Skin epidermis (tissue), 12 donors: Measurements from ENCODE around the gene SNRNP40.

Experiments used
- H3K27ac ChIP-seq, 21 experiments: fragments of 200-600 bp; sonication (generic) in 11 of 21; one replicate each; pipeline ENCODE4 v1.5.0; 2020; ENCODE audit warnings: mild to moderate bottlenecking in 3 of 21, inconsistent platforms in 2 of 21, moderate library complexity in 2 of 21
- H3K4me3 ChIP-seq, 7 experiments: fragments of 200-600 bp; sonication (generic) in 2 of 7; one replicate each; pipeline ENCODE4 v1.5.0; 2020; ENCODE audit warnings: inconsistent platforms in 2 of 7, mild to moderate bottlenecking in 2 of 7, moderate library complexity in 1 of 7

Gene SNRNP40

DNA sequence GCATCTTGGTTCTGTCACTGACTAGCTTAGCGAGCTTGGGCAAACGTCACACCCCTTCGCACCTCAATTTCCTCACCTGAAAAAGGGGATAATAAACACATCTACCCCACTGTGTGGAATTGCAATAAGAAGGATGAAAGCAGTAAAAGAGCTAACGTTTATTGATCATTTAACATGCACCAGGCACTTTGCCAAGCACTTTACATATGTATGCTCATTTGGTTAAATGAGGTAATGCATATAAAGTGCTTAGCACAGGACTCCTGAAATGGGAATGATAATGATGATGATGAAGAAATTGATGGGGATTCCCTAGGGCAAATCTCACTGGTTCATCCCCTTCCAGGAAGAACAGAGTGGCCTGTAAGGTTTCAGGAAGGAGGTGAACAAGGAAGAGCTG, 61.7 kb downstream of the SNRNP40 start:
- no peak overlapping the region for H3K27ac ChIP-seq
- no peak overlapping the region for H3K4me3 ChIP-seq

DNA sequence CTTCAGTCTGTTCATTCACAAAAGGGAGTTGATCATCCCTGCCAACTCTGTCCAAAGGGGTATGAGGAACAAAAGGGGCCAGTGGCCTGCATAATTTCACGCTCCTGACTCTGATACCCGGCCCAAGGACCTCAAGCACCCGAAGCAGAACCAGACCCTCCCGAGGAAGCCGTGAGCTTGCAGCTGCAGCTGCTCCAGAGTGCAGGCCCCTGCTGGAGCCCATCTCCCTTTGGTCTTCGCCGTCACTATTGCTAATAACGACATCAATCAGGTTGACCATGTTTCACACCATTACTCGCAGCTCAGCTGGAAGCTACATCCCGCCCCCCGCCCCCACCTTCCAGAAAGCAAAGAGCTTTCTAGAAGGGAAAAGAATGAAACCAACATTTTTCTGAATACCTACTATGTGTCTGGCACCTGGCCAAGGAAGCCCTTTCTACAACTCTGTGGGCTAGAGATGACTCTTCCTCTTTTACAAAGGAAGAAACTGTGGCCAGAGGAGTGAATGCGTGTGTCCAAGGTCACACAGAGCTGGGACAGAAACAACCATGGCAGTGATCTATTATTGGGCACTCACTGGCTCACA, 62.4 kb downstream of the SNRNP40 start:
- H3K4me3 ChIP-seq: no peak overlapping the region

DNA sequence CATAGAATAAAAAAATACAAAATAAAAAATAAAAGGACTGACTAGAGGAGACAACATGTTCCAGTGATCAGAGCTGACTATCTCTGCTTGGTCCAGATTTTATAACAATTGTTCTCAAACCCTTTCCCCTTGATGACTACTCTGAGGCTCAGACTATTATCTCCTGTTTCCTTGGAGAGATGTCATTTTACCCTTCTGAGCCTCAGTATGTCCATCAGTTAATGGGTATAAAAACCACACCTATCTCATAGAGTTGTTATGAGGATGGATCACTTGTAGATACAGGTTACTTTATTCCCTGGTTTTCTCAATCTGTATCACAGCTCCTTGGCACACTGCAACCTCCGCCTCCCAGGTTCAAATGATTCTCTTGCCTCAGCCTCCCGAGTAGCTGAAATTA, 63.9 kb downstream of the SNRNP40 start:
- H3K27ac ChIP-seq: no peak overlapping the region
- H3K4me3 ChIP-seq: no peak overlapping the region

More for the DNA sequence above, 62.4 kb downstream of the SNRNP40 start:
- H3K27ac ChIP-seq: no peak overlapping the region

DNA sequence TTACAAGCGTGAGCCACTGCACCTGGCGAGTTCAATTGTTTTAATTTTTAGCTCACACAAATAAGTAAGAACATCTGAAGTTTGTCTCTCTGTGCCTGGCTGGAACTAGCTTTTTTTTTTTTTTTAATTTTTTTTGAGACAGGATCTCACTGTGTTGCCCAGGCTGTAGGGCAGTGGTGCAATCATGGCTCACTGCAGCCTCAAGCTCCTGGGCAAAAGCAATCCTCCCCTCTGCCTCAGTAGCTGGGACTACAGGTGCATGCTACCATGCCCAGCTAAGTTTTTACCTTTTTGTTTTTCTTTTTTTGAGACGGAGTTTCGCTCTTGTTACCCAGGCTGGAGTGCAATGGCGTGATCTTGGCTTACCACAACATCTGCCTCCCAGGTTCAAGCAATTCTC, 64.8 kb downstream of the SNRNP40 start:
- no peak overlapping the region for H3K27ac ChIP-seq
- no peak overlapping the region for H3K4me3 ChIP-seq

DNA sequence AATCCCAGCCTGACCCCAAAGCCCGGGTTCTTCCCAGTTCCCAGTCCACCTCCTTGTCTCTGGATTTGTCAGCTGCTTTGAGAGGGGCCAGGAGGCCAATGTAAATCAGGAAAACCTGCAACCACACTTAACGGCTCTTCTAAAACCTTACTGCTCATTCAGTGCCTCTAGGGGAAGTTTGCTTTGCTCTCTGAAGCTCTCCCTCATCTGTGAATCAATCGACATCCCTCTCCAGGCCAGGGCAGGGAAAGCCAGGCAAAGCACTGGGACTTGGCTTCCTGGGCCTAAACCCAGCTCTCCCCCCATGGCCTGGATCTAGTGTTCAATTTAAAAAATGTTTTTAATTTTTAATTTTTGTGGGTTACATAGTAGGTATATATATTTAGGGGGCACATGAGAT, 66.2 kb downstream of the SNRNP40 start:
- Histone ChIP-seq H3K4me3 (no peak overlapping the region), H3K27ac (no peak overlapping the region)

DNA sequence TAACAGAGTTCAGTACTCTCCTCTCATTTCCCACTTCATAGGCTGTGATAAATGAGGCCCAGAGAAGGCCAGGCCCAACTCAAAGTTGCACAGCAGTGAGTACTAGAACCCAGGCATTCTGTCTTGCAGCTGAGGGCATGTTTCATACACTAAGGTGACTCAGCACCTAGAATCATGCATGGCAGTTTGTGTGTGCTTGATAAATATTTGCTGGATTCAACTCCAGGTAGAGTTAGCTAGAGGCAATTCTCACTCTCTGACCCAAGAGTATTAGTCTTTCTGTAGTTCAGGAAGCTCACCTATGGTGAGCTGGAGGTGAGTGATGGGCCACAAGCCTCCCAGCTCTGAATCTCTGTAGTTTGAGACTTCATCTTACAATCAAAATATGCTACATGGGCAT, 67.6 kb downstream of the SNRNP40 start:
- no peak overlapping the region for H3K4me3 ChIP-seq
- no peak overlapping the region for H3K27ac ChIP-seq

DNA sequence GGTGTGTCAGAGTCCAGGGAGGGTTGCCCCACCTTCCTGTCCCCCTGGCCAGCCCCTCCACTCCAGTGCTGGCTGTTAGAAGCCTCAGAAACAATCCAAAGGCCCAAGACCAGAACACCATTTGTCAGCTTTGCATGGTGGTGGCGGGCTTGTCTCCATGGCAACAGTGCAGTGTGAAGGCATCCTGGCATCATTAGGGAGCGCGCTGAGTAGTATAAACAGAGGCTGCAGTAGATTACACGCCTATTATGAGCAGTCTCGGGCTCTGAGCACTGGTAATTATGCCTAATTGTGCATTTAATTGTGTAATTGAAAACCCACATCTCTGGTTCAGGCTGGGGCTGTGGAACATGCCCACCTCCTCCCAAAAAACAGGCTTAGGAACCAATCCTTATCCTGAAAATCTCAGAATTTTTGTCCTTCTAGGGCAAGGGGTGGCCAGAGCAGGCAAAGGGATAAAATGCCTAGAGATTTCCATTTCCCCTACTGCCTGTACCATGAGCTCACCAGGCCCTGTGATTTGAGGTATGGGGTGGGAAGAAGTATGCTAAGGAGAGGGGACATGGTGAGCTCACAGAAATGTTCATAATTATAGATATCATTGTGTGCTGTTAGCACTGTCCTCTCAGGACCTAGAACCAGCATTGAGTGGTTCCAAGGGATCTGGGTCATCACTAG, 68.6 kb downstream of the SNRNP40 start:
- H3K4me3 ChIP-seq: no peak overlapping the region
- no peak overlapping the region for H3K27ac ChIP-seq

DNA sequence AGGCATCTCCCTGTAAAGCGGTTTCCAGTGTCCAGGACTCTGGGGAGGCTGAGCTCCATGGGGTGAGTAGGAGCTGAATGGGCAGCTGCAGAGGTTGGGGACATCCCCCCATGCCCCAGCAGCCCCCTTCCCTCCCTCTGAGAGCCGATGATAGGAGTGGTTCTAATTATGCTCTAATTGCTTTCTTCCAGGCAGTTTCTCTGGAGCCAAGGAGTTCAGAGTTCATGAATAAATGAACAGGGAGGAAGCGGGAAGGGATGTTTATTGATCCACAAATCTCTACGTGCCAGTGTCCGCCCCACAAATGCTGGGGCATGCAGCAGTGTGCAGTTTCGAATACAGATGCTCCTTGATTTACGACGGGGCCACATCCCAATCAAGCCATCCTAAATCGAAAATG, 72.5 kb downstream of the SNRNP40 start:
- Histone ChIP-seq H3K4me3 (no peak overlapping the region), H3K27ac (no peak overlapping the region)

DNA sequence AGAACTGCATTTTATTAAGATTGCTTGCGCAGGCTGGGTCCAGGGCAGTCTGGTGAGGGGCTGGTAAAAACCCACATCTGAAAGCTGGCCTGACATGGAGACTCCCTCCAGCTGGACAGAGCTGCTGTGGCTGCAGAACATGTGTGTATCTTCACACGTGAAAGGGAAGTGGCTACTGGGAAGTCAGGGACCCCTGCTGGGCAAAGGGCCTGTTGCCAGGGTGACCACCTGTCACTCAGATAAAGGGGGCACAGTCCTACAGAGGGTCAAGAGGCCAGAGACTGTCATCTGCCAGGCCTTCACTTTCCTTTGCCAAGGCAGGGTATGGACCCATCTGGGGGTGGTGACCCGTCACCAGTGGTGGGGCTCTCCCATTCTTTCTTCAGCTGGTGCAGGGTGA, 74.4 kb downstream of the SNRNP40 start:
- no peak overlapping the region for H3K4me3 ChIP-seq
- no peak overlapping the region for H3K27ac ChIP-seq

DNA sequence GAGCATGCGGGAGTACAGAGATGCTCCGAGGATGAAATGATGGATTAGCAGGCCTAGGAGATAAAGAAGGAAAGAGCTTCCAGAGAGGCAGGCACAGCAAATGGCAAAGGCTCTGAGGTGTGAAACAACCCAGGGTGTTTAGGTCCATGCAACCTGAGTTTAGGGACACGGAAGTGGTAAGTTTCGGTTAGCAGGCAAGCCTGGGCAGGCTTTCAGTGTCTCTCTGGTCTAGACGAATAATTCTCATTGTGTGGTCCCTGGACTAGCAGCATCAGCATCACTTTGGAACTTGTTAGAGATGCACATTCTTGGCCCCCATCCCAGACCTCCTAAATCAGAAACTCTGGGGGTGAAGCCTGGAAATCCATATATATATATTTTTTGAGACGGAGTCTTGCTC, 75.5 kb downstream of the SNRNP40 start:
- Histone ChIP-seq H3K4me3 (no peak overlapping the region), H3K27ac (no peak overlapping the region)

DNA sequence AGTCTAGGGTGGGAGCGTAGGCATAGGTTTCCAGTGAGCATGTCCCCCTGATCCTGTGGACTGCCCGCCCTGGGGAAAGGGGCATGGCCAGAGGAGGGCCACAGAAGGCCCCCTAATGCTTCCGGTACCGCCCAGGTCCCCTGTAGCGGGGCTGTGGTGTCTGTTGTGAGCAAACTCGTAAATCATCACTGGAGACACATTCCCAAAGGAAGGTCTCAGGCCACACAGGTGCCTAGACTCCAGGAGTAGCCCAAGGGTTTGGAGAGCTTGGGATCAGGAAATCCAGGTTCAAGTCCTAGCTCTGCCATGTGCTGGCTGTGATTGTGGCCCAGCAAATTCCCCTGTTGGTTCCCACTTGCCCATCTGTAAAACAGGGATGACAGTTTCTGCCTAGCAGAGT, 77.1 kb downstream of the SNRNP40 start:
- Histone ChIP-seq H3K4me3 (no peak overlapping the region), H3K27ac (no peak overlapping the region)

DNA sequence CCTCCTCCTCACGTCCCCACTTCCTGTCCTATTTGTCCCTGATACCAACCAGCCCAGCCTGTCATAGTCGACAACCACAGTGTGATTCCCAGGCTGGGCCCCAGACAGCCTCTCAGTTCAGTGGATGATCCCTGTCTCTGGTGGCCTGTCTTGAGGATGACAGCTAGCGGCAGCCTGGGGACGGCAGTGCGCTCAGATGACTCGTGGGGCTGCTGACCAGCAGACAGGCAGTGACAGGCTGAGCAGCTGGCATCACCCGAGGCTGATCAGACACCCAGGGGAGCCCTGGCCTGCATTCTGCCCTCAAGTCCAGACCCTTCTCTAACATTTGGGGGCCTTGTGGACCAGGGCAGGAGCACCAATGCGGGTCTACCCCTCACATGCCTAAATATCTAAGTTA, 77.9 kb downstream of the SNRNP40 start:
- Histone ChIP-seq H3K27ac (no peak overlapping the region), H3K4me3 (no peak overlapping the region)

DNA sequence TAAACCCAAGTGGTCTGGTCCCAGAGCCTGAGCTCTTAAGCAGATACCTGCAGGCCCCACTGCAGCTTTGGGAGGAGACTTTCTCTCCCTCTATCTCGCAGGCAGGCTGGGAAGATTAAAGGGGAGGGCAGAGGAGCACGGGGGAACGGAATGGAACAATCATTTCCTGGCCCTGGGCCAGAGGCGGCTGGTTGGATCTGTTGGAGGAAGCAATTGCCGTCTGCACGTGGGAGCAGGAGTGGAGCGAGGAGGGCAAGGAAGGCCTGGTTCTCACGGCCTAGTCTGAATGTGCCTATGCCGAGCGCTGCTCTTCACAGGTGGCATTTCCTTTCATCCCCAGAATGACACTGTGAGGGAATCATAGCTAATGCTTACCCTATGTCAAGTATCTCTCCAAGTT, 80.6 kb downstream of the SNRNP40 start:
- no peak overlapping the region for H3K27ac ChIP-seq

DNA sequence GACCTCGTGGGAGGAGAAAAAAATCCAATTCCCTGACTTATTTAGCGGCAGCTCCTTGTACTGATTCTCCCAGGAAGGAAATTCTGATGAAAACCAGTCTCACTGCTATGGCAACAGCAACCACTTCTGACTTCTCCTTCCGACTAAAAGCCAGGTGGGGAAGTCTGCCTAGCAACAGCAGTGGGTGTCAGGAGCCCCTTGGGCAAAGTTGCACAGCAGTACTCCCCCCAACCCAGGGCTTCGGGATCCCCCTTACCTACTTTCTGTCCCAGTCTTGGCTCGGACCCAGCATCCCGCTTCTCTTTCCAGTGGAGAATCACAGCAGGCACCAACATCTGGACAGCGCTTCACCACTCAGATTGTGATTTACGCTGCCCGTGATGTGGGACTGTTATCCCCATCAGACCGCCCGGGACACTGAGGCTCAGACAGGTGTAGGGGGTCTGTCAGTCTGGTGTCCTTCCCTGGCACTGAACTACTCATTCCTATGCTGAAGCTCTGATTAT, 81.5 kb downstream of the SNRNP40 start:
- H3K4me3 ChIP-seq: no peak overlapping the region
- H3K27ac ChIP-seq: no peak overlapping the region

More for the DNA sequence above, 80.6 kb downstream of the SNRNP40 start:
- no peak overlapping the region for H3K4me3 ChIP-seq

DNA sequence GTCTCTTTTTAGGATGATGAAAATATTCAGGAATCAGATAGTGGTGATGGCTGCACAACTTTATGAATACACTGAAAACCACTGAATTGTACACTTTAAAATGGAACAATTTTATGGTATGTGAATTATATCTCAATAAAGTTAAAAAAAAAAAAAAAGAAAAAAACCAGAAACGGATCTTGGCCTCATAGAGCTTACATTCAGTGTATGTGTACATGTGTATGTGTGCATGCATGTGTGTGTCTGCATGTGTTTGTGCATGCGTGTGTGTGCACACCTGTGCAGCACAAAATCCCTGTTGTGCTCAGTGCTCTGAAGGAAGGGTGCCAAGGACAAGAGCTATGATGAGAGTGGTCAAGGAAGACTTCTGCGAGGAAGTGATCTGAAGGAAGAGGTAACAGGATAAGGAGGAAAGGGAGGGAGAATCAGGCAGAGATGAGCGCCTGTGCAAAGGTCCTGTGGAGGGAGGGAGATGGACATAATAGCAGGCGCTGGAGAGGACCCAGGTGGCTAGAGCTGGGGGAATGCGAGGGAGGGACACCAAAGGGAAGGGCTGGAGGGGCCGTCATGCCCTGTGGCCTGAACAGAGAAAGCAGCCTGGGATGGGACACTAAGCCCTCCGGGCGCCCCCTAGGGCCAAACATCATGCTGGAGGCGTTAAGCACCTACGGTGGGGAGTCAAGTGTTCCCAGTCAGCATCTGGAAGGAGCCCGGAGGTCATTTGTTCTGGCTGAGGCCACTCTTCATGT, 82.1 kb downstream of the SNRNP40 start:
- no peak overlapping the region for H3K4me3 ChIP-seq
- H3K27ac ChIP-seq: no peak overlapping the region
